Stimulated activated naive CD4-positive, alpha-beta T cell treated with Interleukin-2 at 50 U/mL for 16 hours (primary cell): Measurements from ENCODE around the gene ASIC1.

Source experiments
- DNase-seq: peaks from one replicate; lab custom pipeline; 2025; lab: John Stamatoyannopoulos, UW

ASIC1 gene

GRCh38 chr12:50041062-50041860 lies 16.1 kb upstream of the ASIC1 start:
- no peak for DNase-seq

- DNase-seq: no peak
Observed at GRCh38 chr12:50041962-50042361, 15.4 kb upstream of the ASIC1 start.

- DNase-seq: no peak
Observed at GRCh38 chr12:50042693-50043092, 14.7 kb upstream of the ASIC1 start.

GRCh38 chr12:50043308-50043707 lies 14.1 kb upstream of the ASIC1 start:
- no peak for DNase-seq

- no peak for DNase-seq
Observed at GRCh38 chr12:50043854-50044253, 13.5 kb upstream of the ASIC1 start.

GRCh38 chr12:50047693-50048250 lies 9.6 kb upstream of the ASIC1 start:
- no peak for DNase-seq

GRCh38 chr12:50049254-50050118 lies 7.9 kb upstream of the ASIC1 start:
- no peak for DNase-seq

GRCh38 chr12:50050119-50050385 lies 7.3 kb upstream of the ASIC1 start:
- no peak for DNase-seq

GRCh38 chr12:50050410-50051098 lies 6.8 kb upstream of the ASIC1 start:
- DNase-seq: no peak

- no peak for DNase-seq
Observed at GRCh38 chr12:50051101-50051806, 6.1 kb upstream of the ASIC1 start.

GRCh38 chr12:50052544-50052943 lies 4.9 kb upstream of the ASIC1 start:
- no peak for DNase-seq

GRCh38 chr12:50052964-50053363 lies 4.4 kb upstream of the ASIC1 start:
- no peak for DNase-seq

- DNase-seq: no peak
Observed at GRCh38 chr12:50053583-50053982, 3.8 kb upstream of the ASIC1 start.

- peak; percentile 47 for DNase-seq
Observed at GRCh38 chr12:50055831-50056638, 1.4 kb upstream of the ASIC1 start.

- DNase-seq: no peak
Observed at GRCh38 chr12:50056639-50056976, 788 bp upstream of the ASIC1 start.

- no peak for DNase-seq
Observed at GRCh38 chr12:50057896-50058670, 687 bp downstream of the ASIC1 start.

GRCh38 chr12:50058743-50059312 lies 1.4 kb downstream of the ASIC1 start:
- DNase-seq: no peak

- peak; percentile 9 for DNase-seq
Observed at GRCh38 chr12:50059440-50060119, 2.2 kb downstream of the ASIC1 start.

GRCh38 chr12:50060120-50060468 lies 2.7 kb downstream of the ASIC1 start:
- no peak for DNase-seq

GRCh38 chr12:50061171-50061570 lies 3.8 kb downstream of the ASIC1 start:
- DNase-seq: no peak
